Iris pigment epithelial cell (primary cell): ENCODE measurements around the gene RTP3.

Source experiments
- DNase-seq: peaks from one replicate; pipeline ENCODE4 v3.0.0-alpha.2; 2011; ENCODE audit warnings: low read depth

Gene RTP3

DNA sequence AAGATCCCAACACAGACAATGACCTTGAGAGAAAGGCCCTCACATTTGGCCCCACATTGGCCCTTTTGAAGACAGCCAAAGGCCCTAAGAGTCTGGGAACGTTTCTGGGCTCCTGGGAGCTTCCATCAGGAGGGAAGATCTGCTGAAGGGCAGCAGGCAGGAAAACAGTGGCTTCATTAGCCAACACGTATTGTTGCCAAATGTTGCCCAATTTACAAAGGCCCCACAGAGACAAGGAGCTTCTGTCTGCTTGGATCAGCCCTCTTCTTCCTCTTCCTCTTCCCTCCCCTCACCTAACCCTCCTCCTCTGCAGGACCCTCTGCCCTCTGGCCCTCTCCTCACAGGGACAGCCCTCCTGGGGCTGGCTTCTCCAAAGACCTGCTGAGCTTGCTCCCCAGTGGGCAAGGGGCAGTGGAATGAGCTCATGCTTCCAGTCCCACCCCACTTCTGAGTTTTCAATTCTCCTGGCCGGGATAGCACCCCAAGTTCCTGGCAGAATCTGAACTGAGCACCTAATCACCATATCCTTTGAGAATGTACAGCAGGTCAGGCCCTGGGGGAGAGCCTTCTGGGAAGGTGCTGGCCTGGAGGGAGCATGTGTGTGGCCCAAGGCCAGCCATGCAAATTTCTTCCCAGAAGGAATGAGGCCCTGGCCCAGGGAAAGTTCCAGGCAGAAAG is 28.0 kb upstream of the RTP3 start:
- no peak for DNase-seq

DNA sequence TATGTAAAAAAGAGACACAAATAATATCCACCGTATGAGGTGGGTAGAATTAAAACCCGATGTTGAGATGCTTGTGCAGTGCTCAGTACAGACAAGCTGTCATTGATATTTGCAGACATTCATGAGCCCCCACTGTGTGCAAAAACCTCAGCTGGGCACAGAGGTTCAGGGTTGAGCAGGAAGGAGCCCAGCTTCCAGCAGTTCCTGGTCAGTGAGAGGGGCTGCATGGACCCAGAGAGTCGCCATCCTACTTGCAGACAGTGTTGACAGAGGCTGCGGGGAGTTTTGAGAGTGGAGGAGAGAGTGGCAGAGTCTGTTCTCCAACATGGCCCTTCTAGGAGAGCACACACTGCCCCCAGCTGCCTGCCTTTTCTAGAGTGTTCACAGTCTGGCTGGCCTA is 26.9 kb upstream of the RTP3 start:
- DNase-seq = no peak

DNA sequence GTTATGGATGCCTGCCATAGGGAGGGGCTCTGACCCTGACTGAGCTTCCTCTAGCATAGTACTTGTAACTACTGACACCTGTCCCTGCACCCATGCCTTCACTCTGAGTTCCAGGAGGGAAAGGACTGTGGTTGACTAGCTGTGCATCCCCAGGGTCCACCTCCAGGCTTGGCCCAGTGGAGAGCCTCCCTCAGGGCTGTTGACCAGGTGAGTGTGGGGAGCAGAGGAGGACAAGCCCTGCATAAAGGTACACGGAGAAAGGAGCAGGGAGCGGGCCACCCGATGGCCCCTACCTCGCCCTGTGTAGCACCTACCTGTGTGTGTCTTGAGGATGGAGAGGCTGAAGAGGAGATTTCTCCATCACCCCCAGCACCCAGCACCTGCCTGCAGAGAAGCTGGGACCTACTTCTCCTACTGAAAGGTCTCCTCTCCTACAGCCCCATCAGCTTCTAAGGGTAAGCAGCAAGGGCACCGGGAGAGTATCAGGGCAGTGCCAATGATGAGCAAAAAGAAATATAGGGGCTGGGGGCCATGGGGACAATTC is 26.3 kb upstream of the RTP3 start:
- DNase-seq = no peak

DNA sequence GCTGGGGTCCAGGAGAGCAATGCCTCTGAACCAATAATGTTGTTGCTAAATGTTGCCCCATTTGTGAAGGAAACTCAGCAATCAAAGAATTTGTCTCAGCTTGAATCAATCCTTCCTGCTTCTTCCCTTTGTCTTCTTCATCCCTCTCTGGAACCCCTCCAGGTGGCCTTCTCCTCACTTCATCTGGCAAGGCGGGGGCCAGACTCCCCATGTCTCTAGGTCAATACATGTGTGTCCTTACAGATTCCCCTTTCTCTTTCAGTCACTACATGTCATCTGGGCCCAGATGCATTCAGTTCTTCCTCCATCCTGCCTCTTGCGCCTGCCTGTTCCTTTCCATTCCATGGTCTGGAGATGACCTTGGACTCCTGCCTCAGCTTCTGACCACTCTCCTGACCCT is 25.0 kb upstream of the RTP3 start:
- no peak for DNase-seq

DNA sequence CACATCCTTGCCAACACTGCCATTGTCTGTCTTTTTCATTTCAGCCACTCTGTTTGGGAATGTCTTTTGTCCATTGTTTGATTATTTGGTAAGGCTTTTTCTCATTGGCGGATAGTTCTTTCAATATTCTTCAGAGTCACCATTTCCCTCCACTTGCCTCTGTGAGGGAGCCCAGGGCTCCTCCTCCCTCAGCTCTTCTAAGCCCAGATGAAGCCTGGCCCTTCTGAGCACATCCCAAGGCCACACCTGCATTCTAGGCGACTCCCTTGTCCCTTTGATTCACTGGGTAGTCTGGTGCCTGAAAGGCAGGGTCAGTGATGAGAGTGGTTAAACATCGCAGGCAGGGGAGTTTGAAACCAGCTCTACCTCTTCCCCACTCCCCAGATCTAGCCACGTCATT is 20.6 kb upstream of the RTP3 start:
- no peak for DNase-seq

DNA sequence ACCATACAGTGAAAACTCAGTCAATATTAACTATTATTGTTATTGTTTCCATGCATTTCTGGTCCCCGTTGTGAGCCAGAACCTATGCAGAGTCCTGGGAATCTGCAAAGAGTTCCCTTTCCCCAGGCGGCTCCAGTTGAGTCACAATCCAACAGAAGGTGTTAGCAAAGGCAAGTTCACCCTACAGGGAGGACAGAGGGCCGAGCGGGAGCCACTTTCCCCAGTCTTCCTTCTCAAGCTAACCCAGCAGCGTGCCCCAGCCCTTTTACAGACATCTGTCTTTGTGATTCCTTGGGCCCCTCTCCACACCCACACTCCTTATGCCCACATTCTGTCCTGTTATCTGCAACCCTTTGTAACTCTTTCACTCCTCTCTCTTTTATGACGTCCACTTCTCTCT is 20.0 kb upstream of the RTP3 start:
- no peak for DNase-seq

DNA sequence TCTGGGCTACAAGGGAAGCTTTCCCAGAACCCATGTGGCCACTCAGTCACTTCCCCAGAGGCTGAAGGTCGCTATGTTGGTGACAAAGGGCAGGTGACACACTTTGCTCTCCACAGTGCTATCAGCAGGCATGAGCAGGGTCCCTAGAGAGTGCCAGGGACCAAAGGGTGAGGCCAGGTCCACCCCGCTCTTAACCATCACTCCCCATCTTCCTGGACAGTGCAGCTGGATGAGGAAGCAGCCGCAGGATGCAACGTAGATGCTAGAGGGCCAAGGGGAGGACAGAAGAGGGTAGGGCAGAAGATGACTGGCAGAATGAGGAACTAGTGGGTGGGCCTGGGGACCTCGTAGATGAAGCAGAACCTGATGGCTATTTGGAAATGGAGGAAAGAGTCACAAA is 19.4 kb upstream of the RTP3 start:
- no peak for DNase-seq

DNA sequence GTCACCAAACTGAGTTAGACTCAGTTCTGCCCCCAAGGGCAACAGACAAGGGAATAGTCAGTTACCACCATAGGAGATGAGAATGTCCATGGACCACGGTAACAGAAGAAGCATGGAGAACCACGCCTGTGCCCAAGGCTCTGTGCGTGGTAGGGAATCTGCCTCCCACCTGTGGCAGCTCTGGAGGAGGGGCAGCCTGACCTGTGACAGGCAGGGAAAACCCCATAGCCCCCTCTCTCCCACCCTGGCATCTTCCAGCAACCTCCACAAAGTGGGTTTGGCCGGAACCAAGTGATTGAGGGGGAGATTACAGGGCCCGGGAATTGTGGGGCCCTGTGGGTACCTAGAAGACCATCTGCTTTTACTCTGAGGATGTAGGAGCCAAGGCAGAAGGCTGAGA is 18.8 kb upstream of the RTP3 start:
- no peak for DNase-seq

DNA sequence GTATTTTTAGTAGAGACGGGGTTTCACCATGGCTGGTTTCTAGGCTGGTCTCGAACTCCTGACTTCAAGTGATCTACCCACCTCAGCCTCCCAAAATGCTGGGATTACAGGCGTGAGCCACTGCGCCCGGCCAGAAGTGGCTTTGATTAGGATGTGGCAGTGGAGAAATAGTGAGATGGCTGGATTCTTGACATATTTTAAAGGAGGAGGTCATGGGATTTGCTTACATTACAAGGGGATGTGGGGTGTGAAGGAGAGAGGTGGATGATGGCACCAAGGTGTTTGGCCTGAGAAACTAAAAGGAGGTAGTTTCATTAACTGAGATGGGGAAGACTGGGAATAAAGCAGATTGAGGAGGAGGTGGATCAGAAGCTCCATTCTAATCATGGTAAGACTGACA is 18.1 kb upstream of the RTP3 start:
- no peak for DNase-seq

DNA sequence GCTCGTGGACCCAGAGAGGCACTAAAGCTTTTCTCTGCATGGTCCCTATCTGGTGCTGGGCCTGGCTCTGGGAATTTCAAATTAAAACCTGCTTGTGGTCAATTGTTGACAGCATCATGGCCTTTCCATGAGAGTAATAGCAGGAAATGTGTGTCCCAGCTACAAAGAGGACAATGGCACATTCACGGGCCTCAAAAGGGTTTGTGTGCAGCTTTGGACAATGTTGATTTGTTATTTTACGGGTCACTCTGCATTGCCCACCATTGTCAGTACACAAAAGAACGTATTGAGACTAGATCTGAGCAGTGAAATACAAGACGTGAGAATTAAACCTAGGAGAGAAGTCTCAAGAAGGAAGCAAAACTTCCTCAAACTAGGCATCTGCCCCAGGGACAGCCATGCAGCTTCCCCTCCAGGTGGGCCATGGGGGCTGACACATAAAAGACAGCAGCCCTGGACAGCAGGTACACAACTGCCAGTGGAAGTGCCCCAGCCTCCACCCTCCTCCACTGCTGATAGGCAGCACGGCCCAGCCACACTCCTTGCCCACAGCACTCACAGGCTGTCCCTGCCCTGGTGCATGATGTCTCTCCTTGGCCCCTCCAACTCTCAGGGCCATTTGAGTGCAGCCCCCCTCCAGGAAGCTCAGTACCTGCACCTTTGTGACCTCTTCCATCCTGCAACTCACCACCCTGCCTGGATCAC is 17.1 kb upstream of the RTP3 start:
- DNase-seq = no peak

DNA sequence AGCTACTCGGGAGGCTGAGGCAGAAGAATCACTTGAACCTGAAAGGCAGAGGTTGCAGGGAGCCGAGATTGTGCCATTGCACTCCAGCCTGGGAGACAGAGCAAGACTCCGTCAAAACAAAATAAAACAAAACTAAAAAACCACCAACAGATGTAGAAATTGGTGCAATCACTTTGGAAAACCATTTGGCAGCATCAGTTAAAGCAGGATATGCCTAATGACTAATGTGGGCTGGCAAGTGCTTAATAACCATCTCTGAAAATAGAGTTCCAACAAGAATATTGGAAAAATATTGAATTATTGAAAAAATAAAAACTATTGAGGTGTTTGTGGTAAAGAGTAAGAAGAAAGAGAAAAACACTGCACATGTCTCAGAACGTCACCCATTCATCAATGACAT is 16.1 kb upstream of the RTP3 start:
- no peak for DNase-seq

DNA sequence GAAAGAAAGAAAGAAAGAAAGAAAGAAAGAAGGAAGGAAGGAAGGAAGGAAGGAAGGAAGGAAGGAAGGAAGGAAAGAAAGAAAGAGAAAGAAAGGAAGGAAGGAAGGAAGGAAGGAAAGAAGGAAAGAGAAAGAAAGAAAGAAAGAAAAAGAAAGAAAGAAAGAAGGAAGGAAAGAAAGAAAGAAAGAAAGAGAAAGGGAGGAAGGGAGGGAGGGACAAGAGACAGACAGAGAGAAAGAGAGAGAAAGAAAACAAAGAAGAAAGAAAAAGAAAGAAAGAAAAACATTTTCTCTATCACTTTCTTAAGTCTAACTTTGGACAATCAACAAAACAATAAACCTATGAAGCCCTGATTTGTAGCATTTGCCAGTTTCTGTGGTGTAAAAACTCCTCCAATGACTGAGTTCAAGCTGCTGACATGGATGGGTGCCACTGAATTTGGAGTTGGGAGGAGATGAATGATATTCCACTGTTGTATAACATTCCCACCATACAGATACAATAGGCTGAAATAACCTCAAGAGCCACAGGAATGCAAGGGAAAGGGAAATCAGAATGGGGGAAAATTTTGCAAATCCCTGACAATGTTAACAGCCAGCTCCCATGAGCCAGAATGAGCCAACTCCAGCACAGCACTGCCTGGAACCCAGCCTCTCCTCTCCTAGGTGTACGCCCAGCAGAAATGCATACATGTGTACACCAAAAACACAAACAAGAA is 15.0 kb upstream of the RTP3 start:
- DNase-seq = no peak

DNA sequence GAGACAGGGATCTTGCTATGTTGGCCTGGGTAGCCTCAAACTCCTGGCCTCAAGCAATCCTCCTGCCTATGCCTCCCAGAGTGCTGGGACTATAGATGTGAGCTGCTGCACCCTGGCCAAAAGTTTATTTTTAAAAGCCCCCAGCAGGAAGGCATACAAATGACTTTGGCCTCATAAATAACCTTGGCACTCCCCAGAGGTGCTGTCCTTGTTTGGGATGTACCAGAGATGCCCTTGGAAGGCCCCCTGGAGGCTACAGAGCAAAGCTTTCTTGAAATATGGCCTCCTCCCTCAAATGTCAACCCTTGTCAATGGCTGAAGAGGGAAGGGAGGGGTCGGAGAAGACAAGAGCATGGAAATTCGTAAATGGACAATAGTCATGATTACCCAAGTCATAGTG is 14.0 kb upstream of the RTP3 start:
- no peak for DNase-seq

DNA sequence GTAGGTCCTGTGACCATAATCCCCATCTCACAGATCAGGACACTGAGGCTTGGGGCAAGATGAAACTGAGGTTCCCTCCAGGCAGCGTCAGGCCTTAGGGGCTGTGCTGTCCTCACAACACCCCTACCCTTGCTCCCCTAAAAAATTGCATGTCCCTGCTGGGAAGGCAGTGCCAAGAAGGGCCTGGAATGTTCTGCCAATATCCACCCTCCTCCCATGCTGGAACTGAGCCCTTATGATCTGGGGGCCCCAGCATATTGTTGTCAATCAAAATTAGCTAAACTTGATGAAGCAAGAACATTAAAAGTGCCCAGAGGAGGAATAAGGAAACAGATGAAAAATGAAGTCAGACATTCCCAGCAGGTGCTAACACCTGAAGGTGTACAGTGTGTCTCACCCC is 13.4 kb upstream of the RTP3 start:
- DNase-seq = no peak

DNA sequence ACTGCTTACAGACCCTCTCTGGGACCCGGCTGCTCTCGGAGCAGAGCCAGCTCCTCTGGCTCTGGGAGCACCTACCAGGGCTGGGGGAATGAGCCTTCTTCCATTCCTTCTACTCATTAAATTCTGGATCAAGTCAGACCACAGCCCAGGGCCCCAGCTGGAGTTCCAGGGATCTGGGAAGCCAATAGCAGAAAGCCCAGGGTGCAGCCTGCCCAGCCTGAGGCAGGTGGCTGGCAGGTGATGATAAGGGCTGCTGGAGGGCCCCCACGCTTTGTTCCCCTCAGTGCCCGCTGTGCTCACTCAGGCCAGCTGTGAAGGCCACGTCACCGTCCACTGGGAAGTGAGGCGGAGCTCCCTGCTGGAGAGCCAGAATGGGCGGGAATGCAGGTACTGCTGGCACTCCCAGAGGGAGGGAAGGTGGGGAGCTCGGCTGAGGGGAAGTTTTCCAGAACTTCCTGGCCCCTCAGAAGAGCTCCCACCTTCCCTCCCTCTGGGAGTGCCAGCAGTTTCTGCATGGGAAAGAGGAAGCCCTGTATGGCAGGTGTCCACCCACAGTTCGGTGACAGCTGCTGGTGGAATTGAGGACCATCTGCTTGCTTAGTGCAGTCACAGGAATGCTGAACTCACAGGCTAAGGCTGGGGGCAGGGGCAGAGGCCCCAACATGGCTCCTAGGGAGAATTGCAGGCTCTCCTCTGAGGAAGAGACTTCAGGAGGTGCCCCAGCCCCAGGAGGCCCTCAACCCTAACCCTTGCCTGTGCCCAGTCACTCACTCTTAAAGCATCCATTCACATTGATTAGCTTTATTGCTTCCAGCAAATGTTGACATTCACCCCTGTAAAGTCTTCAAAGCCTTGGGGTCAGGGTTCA is 12.6 kb upstream of the RTP3 start:
- no peak for DNase-seq

DNA sequence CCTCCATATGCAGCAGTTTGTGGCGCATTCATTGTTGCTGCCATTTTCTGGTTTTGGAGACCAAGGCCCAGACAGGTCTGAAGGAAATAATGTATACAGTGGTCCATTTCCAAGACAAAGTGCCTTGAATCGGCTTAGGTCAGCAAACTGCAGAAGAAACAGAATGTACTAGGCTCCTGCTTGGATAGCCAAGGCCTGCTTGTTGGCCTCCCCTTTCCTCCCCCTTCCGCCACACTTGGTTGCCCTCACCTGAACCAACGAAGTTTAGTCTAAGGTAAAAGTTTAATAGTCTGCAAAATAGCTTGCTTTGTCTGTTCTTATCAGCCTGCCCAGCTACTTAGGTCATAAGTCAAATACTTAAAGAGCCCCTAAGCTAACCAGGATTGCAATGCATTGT is 12.0 kb upstream of the RTP3 start:
- no peak for DNase-seq

DNA sequence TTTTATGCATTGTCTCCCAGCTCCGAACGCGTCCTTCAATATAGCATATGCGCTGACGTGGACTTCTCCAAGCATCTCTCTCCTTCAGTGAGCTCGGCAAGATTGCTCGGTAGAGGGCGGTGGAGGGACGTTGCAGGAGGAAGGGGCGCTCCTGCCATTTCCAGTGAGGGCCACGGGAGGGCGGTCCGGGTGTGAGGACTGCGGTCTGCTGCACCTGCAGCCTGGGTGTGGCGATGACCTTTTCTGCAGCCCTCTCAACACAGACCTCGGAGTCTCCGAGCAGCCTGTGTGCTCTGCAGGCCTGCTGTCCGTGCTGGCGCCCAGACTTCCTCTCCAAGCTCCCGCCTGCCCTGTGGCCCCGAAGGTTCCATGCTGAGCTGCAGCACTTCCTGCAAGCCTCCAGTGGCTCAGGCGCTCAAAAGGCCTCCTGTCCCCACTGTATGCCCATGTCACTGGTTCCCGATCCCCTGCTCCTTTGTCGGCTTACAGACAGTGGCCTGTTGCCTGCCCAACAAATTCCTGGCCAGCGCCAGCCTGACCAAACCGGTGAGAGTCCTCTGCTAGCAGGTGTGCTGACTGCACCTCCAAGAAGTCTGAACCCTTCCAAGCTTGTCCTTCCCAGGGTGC is 8.9 kb upstream of the RTP3 start:
- peak; percentile 89 for DNase-seq

DNA sequence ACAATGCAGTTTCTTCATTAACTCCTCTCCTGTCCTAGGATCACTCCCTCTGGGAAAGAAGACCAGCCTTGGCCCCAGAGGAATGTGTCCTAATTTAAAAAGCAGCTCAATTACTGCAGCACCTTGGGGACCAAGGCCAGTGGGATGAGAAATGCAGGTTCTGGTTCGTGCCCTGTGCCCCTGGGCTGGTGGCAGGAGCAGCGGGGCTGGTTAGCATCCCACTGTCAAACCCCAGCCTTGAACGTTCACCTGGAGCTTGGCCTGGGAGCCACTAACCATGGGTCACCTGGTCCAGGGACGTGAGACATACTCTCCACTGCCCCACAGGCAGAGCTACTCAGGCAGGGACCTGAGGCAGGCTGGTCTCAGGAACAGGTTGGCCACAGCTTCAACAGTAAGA is 8.4 kb upstream of the RTP3 start:
- no peak for DNase-seq

DNA sequence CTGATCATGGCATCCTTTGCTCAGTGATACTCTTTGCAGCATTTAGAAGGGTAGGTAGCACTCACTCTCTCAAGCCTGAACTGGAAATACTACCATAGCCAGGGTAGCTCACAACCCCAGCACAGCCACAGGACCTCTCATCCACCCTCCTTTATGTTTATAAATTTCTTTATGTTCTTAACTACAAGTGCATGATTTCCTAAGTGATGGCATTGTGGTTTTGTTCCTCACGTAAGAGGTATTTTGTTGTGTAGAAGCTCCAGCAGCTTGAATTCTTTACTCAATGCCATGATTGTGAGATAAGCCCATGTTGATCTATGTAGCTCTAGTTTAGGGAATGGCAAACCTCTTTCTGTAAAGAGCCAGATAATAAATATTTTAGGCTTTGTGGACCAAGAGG is 7.9 kb upstream of the RTP3 start:
- peak; percentile 86 for DNase-seq

DNA sequence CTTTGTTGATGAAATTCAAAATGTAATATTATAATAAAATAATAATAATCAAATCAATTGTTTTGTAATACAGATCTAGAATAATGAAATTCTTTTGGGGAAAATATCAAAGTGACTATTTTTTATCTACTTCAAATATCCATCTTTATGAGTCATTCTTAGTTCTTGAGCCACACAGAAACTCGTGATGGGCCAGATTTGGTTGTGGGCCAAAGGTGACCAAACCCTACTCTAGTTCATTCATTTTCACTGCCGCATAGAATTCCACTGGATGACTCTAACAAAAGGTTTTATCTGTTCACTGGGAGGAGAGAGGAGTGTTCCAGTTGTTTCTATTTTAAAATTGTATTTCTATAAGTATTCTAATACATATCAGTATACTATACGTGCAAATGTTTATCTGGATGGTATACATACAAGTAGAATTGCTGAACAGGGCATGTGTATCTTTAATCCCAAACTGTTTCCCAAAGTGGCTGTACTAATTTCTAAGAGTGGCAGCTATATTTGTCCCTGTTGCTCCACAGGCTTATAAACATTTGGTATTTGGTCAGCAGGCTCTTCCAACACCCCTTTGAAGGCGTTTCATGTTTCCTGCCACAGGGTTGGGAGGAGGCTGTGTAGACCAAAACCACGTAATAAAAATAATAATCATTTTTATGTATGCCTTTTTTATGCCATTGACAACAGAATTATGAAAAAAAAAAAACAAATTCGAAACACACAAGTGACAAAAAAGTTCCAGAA is 7.3 kb upstream of the RTP3 start:
- DNase-seq = peak; percentile 64
